A549 (cell line): Measurements from ENCODE around the gene MYLK4. TPM values are rescaled to one million over a fixed set of nuclear protein-coding genes. Genes with fewer than 3 reads are reported as not detected.

Source experiments
- ATAC-seq, 2 experiments: fragments of 200-7000 bp in 1 of 2; fragments of >200 bp in 1 of 2; cut with Nextera tagmentation in 1 of 2; cut with Tn5 transposase in 1 of 2; 3 replicates each; pipeline versions ENCODE4 v1.8.0 to v1.9.1; 2018 to 2020; ENCODE audit warnings: mild to moderate bottlenecking in 1 of 2, moderate library complexity in 1 of 2
- CTCF ChIA-PET: fragments of 300-600 bp; sonication (Branson Sonifier 250); formaldehyde crosslinking; extraction: SDS; loops from one replicate; lab custom pipeline; 2021; ENCODE audit warnings: antibody characterized with exemption, inconsistent platforms; lab: Yijun Ruan, JAX
- POLR2A ChIA-PET: fragments of 350-600 bp; formaldehyde crosslinking; extraction: SDS; loops from one replicate; lab custom pipeline; 2021; ENCODE audit warnings: antibody characterized with exemption, inconsistent platforms; lab: Yijun Ruan, JAX
- DNase-seq, 2 experiments: peaks; one replicate each; pipeline versions ENCODE4 v3.0.0 to v3.0.0-alpha.2; 2011 to 2016; ENCODE audit warnings: low read depth in 1 of 2, low spot score in 1 of 2
- FAIRE-seq: peaks from 2 replicates; lab custom pipeline; 2011; peaks lifted over from hg19 to GRCh38; lab: Jason Lieb, UNC
- H3K27ac ChIP-seq, 2 experiments: fragments of >200 bp; sonication (Bioruptor Twin); formaldehyde crosslinking; 3 replicates each; pipeline ENCODE4 v1.5.1; 2016 to 2017
- H3K4me1 ChIP-seq: fragments of >200 bp; sonication (Bioruptor Twin); formaldehyde crosslinking; 3 replicates; pipeline ENCODE4 v1.6.1; 2016
- H3K4me2 ChIP-seq: fragments of >200 bp; sonication (Bioruptor Twin); formaldehyde crosslinking; 3 replicates; pipeline ENCODE4 v1.6.1; 2016
- H3K4me3 ChIP-seq: fragments of >200 bp; sonication (Bioruptor Twin); formaldehyde crosslinking; 3 replicates; pipeline ENCODE4 v1.5.1; 2016
- H3K9me3 ChIP-seq: fragments of >200 bp; sonication (Bioruptor Twin); formaldehyde crosslinking; 3 replicates; pipeline ENCODE4 v1.6.1; 2016
- CBX2 ChIP-seq: fragments of 200-600 bp; sonication (generic); IDR thresholded peaks from 2 replicates; pipeline ENCODE4 v1.6.1; 2016; ENCODE audit warnings: low read depth, mild to moderate bottlenecking, borderline replicate concordance
- CHD4 ChIP-seq: fragments of 200-600 bp; sonication (generic); IDR thresholded peaks from 2 replicates; pipeline ENCODE4 v1.6.1; 2016; ENCODE audit warnings: antibody characterized with exemption, mild to moderate bottlenecking, borderline replicate concordance
- CTCF ChIP-seq: fragments of >200 bp; sonication (Bioruptor Twin); formaldehyde crosslinking; IDR thresholded peaks from 3 replicates; pipeline ENCODE4 v1.5.1; 2016
- E2F6 ChIP-seq: IDR thresholded peaks from 2 replicates; pipeline ENCODE4 v1.6.1; 2012; ENCODE audit warnings: low read depth, borderline replicate concordance
- EHMT2 ChIP-seq: fragments of 200-600 bp; sonication (generic); IDR thresholded peaks from 2 replicates; pipeline ENCODE4 v1.6.1; 2016; ENCODE audit warnings: antibody characterized with exemption, low read depth, mild to moderate bottlenecking, moderate library complexity
- FOSL2 ChIP-seq, 2 experiments: fragments of 450-650 bp in 1 of 2; fragments of >200 bp in 1 of 2; sonication (Bioruptor Twin) in 1 of 2; formaldehyde crosslinking; IDR thresholded peaks; 2 replicates each; pipeline versions ENCODE4 v1.5.0 to v1.6.1; 2016 to 2020; ENCODE audit warnings: mild to moderate bottlenecking in 1 of 2, moderate library complexity in 1 of 2
- FOXS1 ChIP-seq: fragments of 250-450 bp; sonication (Bioruptor Pico); IDR thresholded peaks from 2 replicates; pipeline ENCODE4 v1.5.0; 2020; ENCODE audit warnings: mild to moderate bottlenecking, moderate library complexity
- HDAC2 ChIP-seq: fragments of 200-600 bp; sonication (generic); IDR thresholded peaks from 2 replicates; pipeline ENCODE4 v1.6.1; 2016
- HES2 ChIP-seq: fragments of >200 bp; sonication (Bioruptor Twin); formaldehyde crosslinking; IDR thresholded peaks from 2 replicates; pipeline ENCODE4 v1.6.1; 2016
- HEYL ChIP-seq: fragments of 250-450 bp; sonication (Bioruptor Pico); IDR thresholded peaks from 2 replicates; pipeline ENCODE4 v1.8.0; 2021; ENCODE audit warnings: mild to moderate bottlenecking, moderate library complexity
- HOXA7 ChIP-seq: fragments of 250-450 bp; sonication (Bioruptor Pico); IDR thresholded peaks from 2 replicates; pipeline ENCODE4 v1.5.0; 2020; ENCODE audit warnings: mild to moderate bottlenecking, moderate library complexity
- JUNB ChIP-seq: fragments of >200 bp; sonication (Bioruptor Twin); formaldehyde crosslinking; IDR thresholded peaks from 2 replicates; pipeline ENCODE4 v1.6.1; 2016
- KDM1A ChIP-seq: fragments of 200-600 bp; sonication (generic); IDR thresholded peaks from 2 replicates; pipeline ENCODE4 v1.6.1; 2016; ENCODE audit warnings: low read depth, mild to moderate bottlenecking
- MYC ChIP-seq: IDR thresholded peaks from 2 replicates; pipeline ENCODE4 v1.6.1; 2012; ENCODE audit warnings: mild to moderate bottlenecking, inconsistent platforms, low read length, improper control_type of control experiment, borderline replicate concordance
- NFE2L2 ChIP-seq: fragments of 150-350 bp; conservative IDR thresholded peaks from 2 replicates; pipeline ENCODE4 v1.6.1; 2014; ENCODE audit warnings: low read length
- PBX3 ChIP-seq: IDR thresholded peaks from 2 replicates; pipeline ENCODE4 v1.6.1; 2012
- RAD21 ChIP-seq, 2 experiments: fragments of >200 bp in 1 of 2; sonication (Bioruptor Twin) in 1 of 2; formaldehyde crosslinking in 1 of 2; IDR thresholded peaks in 1 of 2; conservative IDR thresholded peaks in 1 of 2; 2 replicates in 1 of 2; 3 replicates in 1 of 2; pipeline ENCODE4 v1.6.1; 2012 to 2018; ENCODE audit warnings: inconsistent platforms in 1 of 2
- SMC3 ChIP-seq: fragments of >200 bp; sonication (Bioruptor Twin); formaldehyde crosslinking; IDR thresholded peaks from 3 replicates; pipeline ENCODE4 v1.6.1; 2018; ENCODE audit warnings: inconsistent platforms
- ZC3H11A ChIP-seq: fragments of 450-650 bp; IDR thresholded peaks from 2 replicates; pipeline ENCODE4 v1.6.1; 2014; ENCODE audit warnings: antibody characterized with exemption, mild to moderate bottlenecking
- ZFP36 ChIP-seq: fragments of 450-650 bp; IDR thresholded peaks from 2 replicates; pipeline ENCODE4 v1.6.1; 2014; ENCODE audit warnings: borderline replicate concordance; ENCODE audit not compliant: partially characterized antibody
- ZNF302 ChIP-seq: fragments of 250-450 bp; sonication (Bioruptor Pico); IDR thresholded peaks from 2 replicates; pipeline ENCODE4 v1.9.0; 2021; ENCODE audit warnings: inconsistent platforms, mild to moderate bottlenecking, moderate library complexity
- WGBS: methylation state at CpG from one replicate; pipeline ENCODE4 v1.1.6; 2017; ENCODE audit errors: missing lambda C conversion rate; 5-methylcytosine and 5-hydroxymethylcytosine counted together
- polyA plus RNA-seq, 4 experiments: library from polyadenylated mRNA; depleted of rRNA in 3 of 4; stranded (reverse); fragments of >200 nt; fragmentation: RNase III in 1 of 4; extraction: RNeasy Plus Mini Kit Qiagen cat#74134 plus additional on column Dnase treatment in 1 of 4; gene quantifications; 2 replicates in 3 of 4; 3 replicates in 1 of 4; pipeline ENCODE4 v1.2.3, GENCODE V29; 2011 to 2017

MYLK4 gene
- polyA plus RNA-seq, 2 of the 4 experiments (the other 2 are of a cell fraction), result 0.14 to 0.21 TPM

GRCh38 chr6:2739335-2739734 lies 11.4 kb downstream of the MYLK4 start:
- DNase-seq, result peak in 1 of 2 experiments; percentile 24
- WGBS, result 72% methylated on average over 4 of the region's 4 CpGs
- H3K9me3 ChIP-seq, result no peaks in the 10 kb centered on the region
- no peak overlapping the region for H3K4me3 ChIP-seq
- H3K4me2 ChIP-seq, result no peak overlapping the region
- CTCF ChIA-PET, result interaction anchor here (0.7 to 5.6 kb wide), 7 partner anchors 7 to 1934 kb away, joined by 3 to 65 read pairs (median 4); partner anchors contain the start of genes MYLK4 and WRNIP1
- no peak for FAIRE-seq
- ATAC-seq, result no peak
- TF ChIP-seq HOXA7 (no peak), HES2 (no peak), JUNB (no peak), EHMT2 (no peak), ZC3H11A (no peak), HDAC2 (no peak), ZFP36 (no peak), HEYL (CRISPR knock-in tag) (no peak), FOSL2 (IDR thresholded peaks at IDR 0.05) (no peak), FOSL2 (CRISPR knock-in tag; IDR thresholded peaks at IDR 0.05) (no peak), E2F6 (no peak), KDM1A (no peak), CBX2 (no peak), MYC (no peak), PBX3 (no peak), FOXS1 (CRISPR knock-in tag) (no peak), CHD4 (no peak), SMC3 (no peak)
- TF ChIP-seq, all 56 proteins: peak for 0
- Histone ChIP-seq H3K4me1 (no peaks in the 10 kb centered on the region), H3K27ac (no peak overlapping the region)
- POLR2A ChIA-PET, result interaction anchor here (0.9 kb wide), 1 partner anchor 26 kb away, joined by 3 read pairs; the partner anchor contains the start of gene WRNIP1

- WGBS, result 31% methylated on average over 5 of the region's 5 CpGs
- POLR2A ChIA-PET, result no interaction called here
- Histone ChIP-seq H3K27ac (no peak overlapping the region), H3K4me2 (no peak overlapping the region), H3K4me3 (no peak overlapping the region), H3K9me3 (no peaks in the 10 kb centered on the region), H3K4me1 (no peaks in the 10 kb centered on the region)
- TF ChIP-seq RAD21 (conservative IDR thresholded peaks at IDR 0.05 in 1 of 2, IDR thresholded peaks at IDR 0.05 in 1 of 2), result peak; percentile 69 to 82
- peak; percentile 38; the same call in 2 of the 3 replicates for TF ChIP-seq SMC3
- no peak for TF ChIP-seq NFE2L2
- no peak for TF ChIP-seq ZNF302 (CRISPR knock-in tag)
- peak; percentile 65 for TF ChIP-seq CTCF
- CTCF ChIA-PET, result interaction anchor here (0.6 to 5.6 kb wide), 21 partner anchors 8 to 1933 kb away, joined by 3 to 65 read pairs (median 3); partner anchors contain the start of genes MYLK4 and WRNIP1
- FAIRE-seq (no peak), DNase-seq (peak; percentile 31 to 53), ATAC-seq (peak; percentile 76 to 82; a peak in 5 of 6 replicates)
Measured at GRCh38 chr6:2738373-2738979, 12.2 kb downstream of the MYLK4 start.
